ENCODE data around the gene DNAJC4. TPM values are rescaled to one million over a fixed set of nuclear protein-coding genes. Genes with fewer than 3 reads are reported as not detected.

The DNAJC4 gene
- total RNA-seq, 1 experiment from 2014 or later: 24.2 TPM

DNA sequence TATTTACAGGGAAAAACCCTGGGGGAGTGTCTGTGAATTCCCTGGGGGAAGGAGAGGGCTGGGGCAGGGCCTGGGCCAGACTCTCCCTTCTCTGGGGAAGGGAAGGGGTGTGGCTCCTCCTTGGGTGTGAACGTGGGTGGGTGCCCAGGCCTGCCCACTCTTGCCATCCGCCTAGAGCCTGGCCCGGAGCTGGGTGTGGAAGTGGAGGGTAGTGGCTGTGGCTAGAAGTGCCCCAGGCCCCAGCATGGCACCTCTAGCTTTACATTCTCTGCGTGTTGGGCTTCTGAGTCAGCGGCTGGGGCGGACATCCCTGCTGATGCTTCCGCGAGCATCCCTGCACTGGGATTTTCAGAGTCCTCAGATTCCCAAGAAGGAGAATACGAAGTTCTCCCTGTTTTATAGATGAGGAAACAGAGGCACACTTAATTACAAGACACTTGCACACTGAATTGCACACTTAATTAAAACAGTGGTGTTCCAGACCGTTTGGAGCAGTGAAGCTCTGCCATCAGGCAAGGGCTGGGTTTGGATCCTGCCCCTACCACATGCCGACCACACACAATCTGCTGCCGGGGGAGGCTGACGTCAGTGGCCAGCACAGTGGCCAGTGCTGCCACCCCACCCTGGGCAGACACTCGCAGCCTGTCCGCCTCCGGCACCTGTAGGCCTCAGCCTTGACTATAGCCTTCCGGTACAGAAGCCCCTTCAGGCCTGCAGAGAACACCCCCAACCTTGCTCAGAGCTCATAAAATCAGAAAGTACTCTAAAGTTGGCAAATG, 46.5 kb downstream of the DNAJC4 start:
- no peaks in the 10 kb centered on the region for H3K9me3 ChIP-seq (ENCODE audit: control insufficient read depth, low read depth, low read length)
- H3K79me1 ChIP-seq (ENCODE audit: insufficient read depth, low read depth, low read length, poor library complexity, severe bottlenecking): no peaks in the 10 kb centered on the region
- H2AK5ac ChIP-seq (ENCODE audit: insufficient read length, low read length): no peak overlapping the region
- H4K5ac ChIP-seq (ENCODE audit: insufficient read length, low read depth, low read length): no peak overlapping the region
- H3K18ac ChIP-seq (ENCODE audit: insufficient read length, low read depth, low read length): no peak overlapping the region
- H2BK120ac ChIP-seq (ENCODE audit: low read depth, low read length, poor library complexity, severe bottlenecking): no peak overlapping the region
- no peak overlapping the region for H3K4ac ChIP-seq (ENCODE audit: low read depth, low read length)
- Mint-ChIP-seq H3K9me3 (no peaks in the 10 kb centered on the region), H3K27me3 (ENCODE audit: low read depth) (no peaks in the 10 kb centered on the region; the same call in none of the 2 replicates), H3K36me3 (ENCODE audit: insufficient read depth in 1 of 3, low read depth in 3 of 3) (peaks cover 0 to 16% (median 15%) of the 10 kb centered on the region in 3 experiments; a peak in 5 of 7 replicates), H3K4me3 (no peak overlapping the region), H3K4me1 (peaks cover 10 to 15% of the 10 kb centered on the region in 2 experiments), H3K27ac (no peak overlapping the region)
- H3T11ph ChIP-seq (ENCODE audit: low read length): no peak overlapping the region
- H3K27ac ChIP-seq (ENCODE audit: insufficient read length, low read depth, low read length): no peak overlapping the region
- no peaks in the 10 kb centered on the region for H3K27me3 ChIP-seq (ENCODE audit: insufficient read depth, low read length)
- H3K4me2 ChIP-seq (ENCODE audit: insufficient read depth, insufficient read length, low read length): no peak overlapping the region
- H3K79me2 ChIP-seq (ENCODE audit: insufficient read depth, low read length): no peaks in the 10 kb centered on the region
- peaks cover under 1% of the 10 kb centered on the region for H3K23me2 ChIP-seq (ENCODE audit: insufficient read length, low read depth, low read length, poor library complexity, severe bottlenecking)
- no peak overlapping the region for H2BK5ac ChIP-seq (ENCODE audit: insufficient read length, low read length)
- no peak overlapping the region for H3K9ac ChIP-seq (ENCODE audit: extremely low read depth, insufficient read length, low read length)
- H4K91ac ChIP-seq (ENCODE audit: insufficient read length, low read depth, low read length): no peak overlapping the region
- no peak for DNase-seq
- H3K14ac ChIP-seq (ENCODE audit: insufficient read depth, low read length): no peak overlapping the region
- WGBS (ENCODE audit: extremely low coverage, insufficient read length, low lambda C conversion rate): no CpG with 5 or more reads among the region's 17 CpGs
- H3K23ac ChIP-seq (ENCODE audit: insufficient read length, low read depth, low read length): no peak overlapping the region
- H3K56ac ChIP-seq (ENCODE audit: insufficient read length, low read depth, low read length): no peak overlapping the region
- H2BK12ac ChIP-seq (ENCODE audit: insufficient read length, low read depth, low read length): no peak overlapping the region
- no peaks in the 10 kb centered on the region for H3K4me1 ChIP-seq (ENCODE audit: insufficient read depth, low read length)
- H2BK20ac ChIP-seq (ENCODE audit: low read depth, low read length, poor library complexity, severe bottlenecking): no peak overlapping the region
- H4K20me1 ChIP-seq (ENCODE audit: control insufficient read depth, insufficient read depth, insufficient read length): peaks cover 2% of the 10 kb centered on the region
- TF ChIP-seq, protein P1, sequence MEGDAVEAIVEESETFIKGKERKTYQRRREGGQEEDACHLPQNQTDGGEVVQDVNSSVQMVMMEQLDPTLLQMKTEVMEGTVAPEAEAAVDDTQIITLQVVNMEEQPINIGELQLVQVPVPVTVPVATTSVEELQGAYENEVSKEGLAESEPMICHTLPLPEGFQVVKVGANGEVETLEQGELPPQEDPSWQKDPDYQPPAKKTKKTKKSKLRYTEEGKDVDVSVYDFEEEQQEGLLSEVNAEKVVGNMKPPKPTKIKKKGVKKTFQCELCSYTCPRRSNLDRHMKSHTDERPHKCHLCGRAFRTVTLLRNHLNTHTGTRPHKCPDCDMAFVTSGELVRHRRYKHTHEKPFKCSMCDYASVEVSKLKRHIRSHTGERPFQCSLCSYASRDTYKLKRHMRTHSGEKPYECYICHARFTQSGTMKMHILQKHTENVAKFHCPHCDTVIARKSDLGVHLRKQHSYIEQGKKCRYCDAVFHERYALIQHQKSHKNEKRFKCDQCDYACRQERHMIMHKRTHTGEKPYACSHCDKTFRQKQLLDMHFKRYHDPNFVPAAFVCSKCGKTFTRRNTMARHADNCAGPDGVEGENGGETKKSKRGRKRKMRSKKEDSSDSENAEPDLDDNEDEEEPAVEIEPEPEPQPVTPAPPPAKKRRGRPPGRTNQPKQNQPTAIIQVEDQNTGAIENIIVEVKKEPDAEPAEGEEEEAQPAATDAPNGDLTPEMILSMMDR (conservative IDR thresholded peaks at IDR 0.05): no peak
- H4K8ac ChIP-seq (replicated peaks; ENCODE audit: insufficient read length, low read depth, low read length): no peak overlapping the region
- H2BK15ac ChIP-seq (ENCODE audit: low read depth, low read length): no peak overlapping the region
- no peak overlapping the region for H2AFZ ChIP-seq (ENCODE audit: low read length)

Measured in H9 (cell line).